Left lung (tissue), 10 donors: ENCODE data around the gene COL5A1. TPM values are rescaled to one million over a fixed set of nuclear protein-coding genes. Genes with fewer than 3 reads are reported as not detected.

Experiments
- ATAC-seq: fragments of 200-7000 bp; cut with Tn5 transposase; one replicate; pipeline ENCODE4 v1.9.1; 2020; ENCODE audit warnings: moderate library complexity
- DNase-seq, 4 donors: peaks; one replicate each; pipeline ENCODE4 v3.0.0-alpha.2; 2013 to 2020
- H3K27ac ChIP-seq, 2 donors: fragments of 200-600 bp; sonication (generic) in 1 of 2; one replicate each; pipeline versions ENCODE4 v1.5.0 to v1.8.0; 2020 to 2021
- H3K27me3 ChIP-seq, 2 donors: fragments of 200-600 bp; sonication (generic) in 1 of 2; one replicate each; pipeline versions ENCODE4 v1.5.0 to v1.8.0; 2020 to 2021
- H3K36me3 ChIP-seq, 2 donors: fragments of 200-600 bp; sonication (generic) in 1 of 2; one replicate each; pipeline versions ENCODE4 v1.5.0 to v1.8.0; 2020 to 2021
- H3K4me1 ChIP-seq, 2 donors: fragments of 200-600 bp; one replicate each; pipeline ENCODE4 v1.8.0; 2021
- H3K4me3 ChIP-seq, 2 donors: fragments of 200-600 bp; sonication (generic) in 1 of 2; one replicate each; pipeline versions ENCODE4 v1.5.0 to v1.8.0; 2020 to 2021; ENCODE audit warnings: mild to moderate bottlenecking in 1 of 2
- H3K9me3 ChIP-seq, 2 donors: fragments of 200-600 bp; sonication (generic) in 1 of 2; one replicate each; pipeline versions ENCODE4 v1.5.0 to v1.8.0; 2020 to 2021
- intact Hi-C, 2 donors: fragments of 100-400 bp; cut with DNase I; formaldehyde crosslinking; loops; one replicate each; pipeline versions ENCODE4 v1.11.2 to v1.14.2; 2022
- polyA plus RNA-seq, 6 donors: library from polyadenylated mRNA; unstranded; fragments of 120-200 nt; gene quantifications; one replicate each; pipeline ENCODE4 v1.2.1, GENCODE V29; 2013; ENCODE audit not compliant: insufficient read length in 6 of 6
- total RNA-seq, 2 donors: library from RNA; stranded (reverse); fragmentation: NEBNext Ultra II Directional; extraction: Animal tissue kit (Norgen Biotek cat#: 25700); gene quantifications; one replicate each; pipeline ENCODE4 v1.2.1, GENCODE V29; 2021
- TF ChIP-seq, protein P1 (sequence below), 2 donors: fragments of 200-600 bp; sonication (generic) in 1 of 2; IDR thresholded peaks; one replicate each; pipeline versions ENCODE4 v1.5.0 to v1.8.0; 2021; ENCODE audit warnings: antibody characterized with exemption in 2 of 2
- donor health status: DM: no; HTN: yes; CAD: no.
- donor health status: DM: no; HTN: no; CAD: no.

The COL5A1 gene
- total and polyA plus RNA-seq, 8 donors: 168 to 357 (median 213) TPM

DNA sequence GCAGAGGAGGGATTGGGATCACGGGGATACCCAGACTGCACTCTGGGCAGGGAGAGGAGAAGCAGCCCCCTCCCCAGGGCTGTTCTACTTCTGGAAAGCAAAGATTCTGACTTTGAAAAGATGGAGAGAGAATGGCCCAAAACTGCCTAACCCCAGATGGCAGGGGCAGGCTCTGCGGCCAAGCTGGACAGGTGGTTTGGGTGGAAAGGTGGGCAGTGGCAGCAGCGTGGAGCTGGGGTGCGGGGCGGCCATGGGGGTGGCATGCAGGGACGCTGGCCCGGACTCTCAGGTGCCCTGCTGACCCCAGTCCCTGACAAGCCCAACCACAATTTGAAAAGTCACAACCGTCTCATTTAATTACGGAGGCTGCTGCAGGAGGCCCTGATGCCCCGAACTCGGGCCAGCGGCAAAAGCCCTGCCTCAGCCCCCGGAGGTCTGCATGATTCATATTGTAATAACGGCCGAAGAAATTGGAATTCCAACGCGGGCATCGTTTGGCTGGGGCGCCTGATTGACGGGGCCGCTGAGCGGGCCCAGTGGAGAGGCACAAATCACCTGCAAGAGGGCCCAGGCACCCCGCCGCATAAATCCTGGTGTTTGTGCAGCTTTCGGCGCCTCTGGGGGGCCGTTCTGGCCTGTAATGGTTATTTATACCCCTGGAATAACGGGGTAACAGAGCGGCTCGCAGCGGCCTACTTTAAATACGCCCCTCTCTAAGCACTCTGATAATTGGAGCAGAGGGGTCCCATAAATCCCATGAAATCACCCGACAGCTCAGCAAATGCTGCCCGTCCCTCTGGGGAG, 197.2 kb downstream of the COL5A1 start:
- H3K4me3 ChIP-seq: no peak overlapping the region
- ATAC-seq: no peak
- peaks cover 0 to 5% of the 10 kb centered on the region in 2 donors for H3K36me3 ChIP-seq
- DNase-seq: peak in 1 of 4 donors; percentile 62
- H3K27ac ChIP-seq: no peak overlapping the region
- TF ChIP-seq, protein P1, sequence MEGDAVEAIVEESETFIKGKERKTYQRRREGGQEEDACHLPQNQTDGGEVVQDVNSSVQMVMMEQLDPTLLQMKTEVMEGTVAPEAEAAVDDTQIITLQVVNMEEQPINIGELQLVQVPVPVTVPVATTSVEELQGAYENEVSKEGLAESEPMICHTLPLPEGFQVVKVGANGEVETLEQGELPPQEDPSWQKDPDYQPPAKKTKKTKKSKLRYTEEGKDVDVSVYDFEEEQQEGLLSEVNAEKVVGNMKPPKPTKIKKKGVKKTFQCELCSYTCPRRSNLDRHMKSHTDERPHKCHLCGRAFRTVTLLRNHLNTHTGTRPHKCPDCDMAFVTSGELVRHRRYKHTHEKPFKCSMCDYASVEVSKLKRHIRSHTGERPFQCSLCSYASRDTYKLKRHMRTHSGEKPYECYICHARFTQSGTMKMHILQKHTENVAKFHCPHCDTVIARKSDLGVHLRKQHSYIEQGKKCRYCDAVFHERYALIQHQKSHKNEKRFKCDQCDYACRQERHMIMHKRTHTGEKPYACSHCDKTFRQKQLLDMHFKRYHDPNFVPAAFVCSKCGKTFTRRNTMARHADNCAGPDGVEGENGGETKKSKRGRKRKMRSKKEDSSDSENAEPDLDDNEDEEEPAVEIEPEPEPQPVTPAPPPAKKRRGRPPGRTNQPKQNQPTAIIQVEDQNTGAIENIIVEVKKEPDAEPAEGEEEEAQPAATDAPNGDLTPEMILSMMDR (IDR thresholded peaks at IDR 0.05): no peak
- no peaks in the 10 kb centered on the region for H3K9me3 ChIP-seq
- intact Hi-C loops: no loop called here
- H3K27me3 ChIP-seq: no peaks in the 10 kb centered on the region
- no peaks in the 10 kb centered on the region for H3K4me1 ChIP-seq

DNA sequence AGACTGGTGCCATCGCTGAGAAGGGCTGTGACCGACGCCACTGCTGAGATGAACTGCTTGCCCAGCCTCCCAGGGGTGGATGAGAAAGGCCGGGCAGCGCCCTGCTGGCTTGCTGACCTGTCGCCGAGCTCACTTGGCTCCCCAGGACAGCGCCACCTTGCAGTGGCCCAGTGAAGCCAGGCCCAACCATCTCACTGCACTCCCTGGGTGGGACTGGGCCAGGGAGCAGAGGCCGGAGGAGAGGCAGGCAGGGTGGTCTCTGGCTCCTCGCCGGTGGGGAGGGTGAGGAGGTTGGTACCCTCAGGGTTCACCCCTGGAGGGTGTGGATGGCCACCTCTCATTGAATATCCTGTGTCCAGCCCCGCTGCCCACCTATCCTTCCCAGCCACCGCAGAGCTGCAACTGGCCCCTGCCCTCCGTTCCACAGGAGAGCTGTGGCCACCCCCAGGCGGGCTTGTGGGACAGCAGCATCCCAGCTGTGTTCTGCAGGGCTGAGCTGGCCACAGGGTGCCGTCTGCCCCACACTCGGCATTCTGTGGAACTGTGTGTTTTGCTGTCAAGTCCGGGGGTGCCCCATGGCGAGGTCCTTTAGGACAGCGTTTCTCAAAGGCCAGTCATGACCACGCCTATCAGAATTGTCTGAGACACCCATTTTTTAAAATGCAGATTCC, 198.0 kb downstream of the COL5A1 start:
- ATAC-seq: no peak
- DNase-seq: peak in 1 of 4 donors; percentile 62
- Histone ChIP-seq H3K4me3 (no peak overlapping the region), H3K27me3 (no peaks in the 10 kb centered on the region), H3K4me1 (no peaks in the 10 kb centered on the region), H3K27ac (no peak overlapping the region), H3K36me3 (peaks cover 0 to 5% of the 10 kb centered on the region in 2 donors), H3K9me3 (no peaks in the 10 kb centered on the region)
- TF ChIP-seq, protein P1 (IDR thresholded peaks at IDR 0.05): no peak
- intact Hi-C loops: no loop called here

DNA sequence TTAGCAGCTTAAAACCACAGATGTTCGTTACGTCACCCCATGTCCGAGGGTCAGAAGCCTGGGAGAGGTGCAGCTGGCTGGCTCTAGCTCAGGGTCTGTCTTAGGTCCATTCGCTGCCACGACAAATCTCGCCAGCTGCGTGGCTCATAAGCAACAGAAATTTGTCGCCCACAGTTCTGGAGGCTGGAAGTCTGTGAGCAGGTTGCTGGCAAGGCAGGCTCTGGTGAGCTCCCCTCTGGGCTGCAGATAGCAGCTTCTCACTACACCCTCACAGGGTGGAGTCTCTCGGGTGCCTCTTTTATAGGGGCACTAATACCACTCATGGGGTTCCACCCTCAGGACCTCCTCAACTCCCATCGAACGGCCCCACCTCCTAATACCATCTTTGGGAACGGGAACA, 198.9 kb downstream of the COL5A1 start:
- no peaks in the 10 kb centered on the region for H3K9me3 ChIP-seq
- no peaks in the 10 kb centered on the region for H3K4me1 ChIP-seq
- H3K27me3 ChIP-seq: no peaks in the 10 kb centered on the region
- H3K27ac ChIP-seq: no peak overlapping the region
- intact Hi-C loops: no loop called here
- DNase-seq: no peak
- TF ChIP-seq, protein P1 (IDR thresholded peaks at IDR 0.05): no peak
- no peak for ATAC-seq
- H3K36me3 ChIP-seq: peaks cover 0 to 5% of the 10 kb centered on the region in 2 donors
- no peak overlapping the region for H3K4me3 ChIP-seq

DNA sequence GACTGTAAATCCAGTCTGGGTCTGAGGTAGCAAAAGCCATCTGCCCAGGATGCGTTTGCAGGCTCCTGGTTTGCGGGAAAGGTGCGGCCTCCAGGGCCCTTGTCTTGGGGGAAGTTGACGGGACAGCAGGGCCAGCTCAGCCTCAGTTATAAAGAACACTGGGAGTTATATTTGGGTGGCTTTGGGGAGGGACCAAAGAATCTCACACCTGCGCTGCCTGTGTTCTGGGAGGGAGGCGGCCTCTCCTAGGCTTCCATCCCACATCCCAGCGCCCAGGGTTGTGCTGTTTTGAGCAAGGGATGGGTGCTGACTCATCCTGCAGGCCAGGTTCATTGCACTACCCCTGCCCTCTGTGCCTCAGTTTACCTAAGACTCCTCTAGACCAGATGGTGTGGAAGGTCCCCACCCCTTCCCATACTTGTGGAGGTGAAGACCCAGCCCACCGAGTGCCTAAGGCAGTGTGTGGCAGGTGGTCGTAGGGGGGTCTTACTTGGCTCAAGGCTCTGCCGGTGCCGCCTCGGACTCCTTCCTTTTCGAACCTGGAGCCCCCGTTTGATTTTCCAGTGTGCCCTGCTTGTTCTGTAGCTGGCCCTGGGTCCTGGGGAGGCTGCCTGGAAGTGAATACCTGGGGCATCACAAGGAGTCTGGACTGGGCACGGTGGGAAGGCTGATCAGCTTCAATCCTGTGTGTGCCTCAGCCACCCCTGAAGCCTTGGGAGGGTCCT, 199.7 kb downstream of the COL5A1 start:
- no peak for DNase-seq
- ATAC-seq: no peak
- Histone ChIP-seq H3K27ac (no peak overlapping the region), H3K9me3 (no peaks in the 10 kb centered on the region), H3K27me3 (no peaks in the 10 kb centered on the region), H3K4me3 (no peak overlapping the region), H3K36me3 (peaks cover 0 to 5% of the 10 kb centered on the region in 2 donors), H3K4me1 (no peaks in the 10 kb centered on the region)
- TF ChIP-seq, protein P1 (IDR thresholded peaks at IDR 0.05): no peak
- intact Hi-C loops: no loop called here

DNA sequence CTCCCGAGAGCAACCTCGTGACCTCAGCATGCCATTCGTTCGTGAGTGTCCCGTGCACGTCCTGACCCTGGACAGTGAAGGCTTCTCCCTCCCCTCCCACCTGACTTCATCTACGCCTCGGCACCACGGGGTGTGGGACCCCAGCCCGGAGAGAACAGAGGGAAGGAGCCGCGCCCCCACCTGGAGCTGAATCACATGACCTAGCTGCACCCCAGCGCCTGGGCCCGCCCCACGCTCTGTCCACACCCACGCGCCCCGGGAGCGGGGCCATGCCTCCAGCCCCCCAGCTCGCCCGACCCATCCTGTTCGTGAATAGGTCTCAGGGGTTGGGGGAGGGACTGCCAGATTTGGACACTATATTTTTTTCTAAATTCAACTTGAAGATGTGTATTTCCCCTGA, 200.7 kb downstream of the COL5A1 start:
- Histone ChIP-seq H3K27me3 (no peaks in the 10 kb centered on the region), H3K4me3 (no peak overlapping the region), H3K36me3 (peaks cover 0 to 5% of the 10 kb centered on the region in 2 donors), H3K9me3 (no peaks in the 10 kb centered on the region), H3K4me1 (no peaks in the 10 kb centered on the region), H3K27ac (no peak overlapping the region)
- ATAC-seq (no peak), DNase-seq (peak in 1 of 4 donors; percentile 78)
- TF ChIP-seq, protein P1 (IDR thresholded peaks at IDR 0.05): no peak
- intact Hi-C loops: no loop called here
